ENCODE data around the gene TBC1D22B.

DNA sequence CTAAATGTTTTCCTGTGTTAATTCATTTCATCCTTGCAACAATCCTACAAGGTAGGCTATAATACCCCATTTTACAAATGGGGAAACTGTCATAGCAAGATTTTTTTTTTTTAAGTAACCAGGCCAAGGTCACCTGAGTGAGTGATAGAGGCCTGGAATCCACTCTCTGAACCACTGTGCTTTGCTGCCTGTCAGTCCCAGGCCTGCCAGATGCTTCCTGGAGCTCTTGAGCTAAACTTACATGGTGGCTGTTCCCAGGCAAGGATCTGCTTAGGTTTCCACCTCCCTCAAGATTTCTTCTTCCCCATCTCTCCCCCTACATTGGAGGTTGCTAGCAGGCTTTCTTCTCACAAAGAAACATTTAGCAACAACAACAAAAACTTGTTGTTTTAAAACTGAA, 63.5 kb downstream of the TBC1D22B start:
- TF ChIP-seq EZH2 (IDR thresholded peaks at IDR 0.05; ENCODE audit: low read length, unreplicated experiment) (no peak), EZH2phosphoT487 (IDR thresholded peaks at IDR 0.05; ENCODE audit: borderline replicate concordance, low read length) (no peak)
- TF ChIP-seq, protein P1, sequence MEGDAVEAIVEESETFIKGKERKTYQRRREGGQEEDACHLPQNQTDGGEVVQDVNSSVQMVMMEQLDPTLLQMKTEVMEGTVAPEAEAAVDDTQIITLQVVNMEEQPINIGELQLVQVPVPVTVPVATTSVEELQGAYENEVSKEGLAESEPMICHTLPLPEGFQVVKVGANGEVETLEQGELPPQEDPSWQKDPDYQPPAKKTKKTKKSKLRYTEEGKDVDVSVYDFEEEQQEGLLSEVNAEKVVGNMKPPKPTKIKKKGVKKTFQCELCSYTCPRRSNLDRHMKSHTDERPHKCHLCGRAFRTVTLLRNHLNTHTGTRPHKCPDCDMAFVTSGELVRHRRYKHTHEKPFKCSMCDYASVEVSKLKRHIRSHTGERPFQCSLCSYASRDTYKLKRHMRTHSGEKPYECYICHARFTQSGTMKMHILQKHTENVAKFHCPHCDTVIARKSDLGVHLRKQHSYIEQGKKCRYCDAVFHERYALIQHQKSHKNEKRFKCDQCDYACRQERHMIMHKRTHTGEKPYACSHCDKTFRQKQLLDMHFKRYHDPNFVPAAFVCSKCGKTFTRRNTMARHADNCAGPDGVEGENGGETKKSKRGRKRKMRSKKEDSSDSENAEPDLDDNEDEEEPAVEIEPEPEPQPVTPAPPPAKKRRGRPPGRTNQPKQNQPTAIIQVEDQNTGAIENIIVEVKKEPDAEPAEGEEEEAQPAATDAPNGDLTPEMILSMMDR (conservative IDR thresholded peaks at IDR 0.05; ENCODE audit: low read depth, low read length) = no peak

Data from PC-3 (cell line).